NCI-H1417 treated with DMSO at 0.1 percent for 48 hours (cell line): ENCODE measurements around the gene PEX12.
"Not testable (repeated sequence)": the region's sequence is repeated elsewhere in the genome, so short reads cannot be mapped to it uniquely, and the experiment has no call there.

ENCODE experiments used
- DNase-seq: peaks from one replicate; lab custom pipeline; 2025; lab: John Stamatoyannopoulos, UW

Gene PEX12

DNA sequence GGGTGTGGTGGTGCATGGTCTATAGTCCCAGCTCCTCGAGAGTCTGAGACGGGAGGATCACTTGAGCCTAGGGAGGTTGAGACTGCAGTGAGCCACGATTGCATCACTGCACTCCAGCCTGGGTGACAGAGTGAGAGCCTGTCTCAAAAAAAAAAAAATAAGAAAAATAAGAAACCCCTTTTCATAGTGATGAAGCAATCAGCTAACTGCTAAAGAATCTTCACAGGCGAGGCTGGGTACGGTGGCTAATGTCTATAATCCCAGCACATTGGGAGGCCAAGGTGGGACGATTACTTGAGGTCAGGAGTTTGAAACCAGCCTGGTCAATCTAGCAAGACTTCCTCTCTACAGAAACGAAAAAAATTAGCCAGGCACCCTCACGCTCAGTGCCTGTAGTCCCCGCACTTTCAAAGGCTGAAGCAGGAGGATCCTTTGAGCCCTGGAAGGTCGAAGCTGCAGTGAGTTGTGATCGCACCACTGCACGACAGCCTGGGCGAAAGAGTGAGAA lies 41.7 kb downstream of the PEX12 start:
- no peak for DNase-seq

DNA sequence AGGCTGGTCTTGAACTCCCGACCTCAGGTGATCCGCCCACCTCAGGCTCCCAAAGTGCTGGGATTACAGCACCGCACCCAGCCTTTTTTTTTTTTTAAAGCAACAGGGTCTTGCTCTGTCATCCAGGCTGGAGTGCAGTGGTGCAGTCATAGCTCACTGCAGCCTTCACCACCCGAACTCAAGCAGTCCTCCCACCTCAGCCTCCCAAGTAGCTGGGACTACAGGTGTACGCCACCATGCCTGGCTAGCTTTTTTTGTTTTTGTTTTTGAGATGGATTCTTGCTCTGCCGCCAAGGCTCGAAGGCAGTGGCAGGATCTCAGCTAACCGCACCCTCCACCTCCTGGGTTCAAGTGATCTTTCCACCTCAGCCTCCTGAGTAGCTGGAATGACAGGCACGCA lies 43.0 kb downstream of the PEX12 start:
- DNase-seq = not testable (repeated sequence)

DNA sequence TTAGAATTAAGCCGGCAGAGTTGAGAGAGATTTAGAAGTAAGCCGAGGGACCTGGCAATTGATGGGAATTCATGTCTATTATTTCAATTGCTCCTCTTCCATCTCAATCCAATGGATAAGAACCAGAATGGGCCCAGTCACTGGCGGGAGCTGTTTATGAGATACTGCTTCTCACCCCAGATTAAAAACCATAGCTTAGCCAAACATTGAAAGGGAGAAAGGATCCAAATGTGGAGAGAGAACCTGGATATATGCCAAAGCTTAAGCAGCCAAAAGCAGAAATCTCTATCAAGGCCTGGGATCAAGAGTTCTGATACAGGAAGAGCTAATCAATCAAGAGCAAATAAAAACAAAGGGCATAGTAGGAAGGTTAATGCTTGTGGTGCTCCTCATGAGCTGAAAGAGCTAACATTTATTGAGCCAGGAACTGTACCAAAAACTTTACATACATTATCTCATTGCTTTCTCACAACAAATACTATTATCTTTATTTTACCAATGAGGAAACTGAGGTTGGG lies 43.7 kb downstream of the PEX12 start:
- no peak for DNase-seq

DNA sequence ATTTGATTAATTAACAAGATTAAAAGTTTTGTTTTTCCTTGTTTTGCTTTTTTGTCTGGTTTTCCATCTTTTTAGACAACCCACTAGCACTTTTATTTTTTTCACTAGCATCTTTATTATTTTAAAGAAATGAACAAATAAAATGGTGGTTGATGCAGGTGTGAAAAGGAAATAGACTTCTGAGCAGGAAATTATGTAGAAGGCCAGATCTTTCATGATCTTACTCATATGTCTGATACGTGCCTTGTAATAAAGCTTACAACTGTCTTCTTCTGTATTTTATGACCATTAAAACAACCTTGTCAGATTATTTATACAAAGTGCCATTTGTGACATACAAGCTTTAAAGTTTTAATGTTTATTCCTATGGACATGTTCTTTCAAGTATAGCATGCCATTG lies 47.2 kb downstream of the PEX12 start:
- no peak for DNase-seq

DNA sequence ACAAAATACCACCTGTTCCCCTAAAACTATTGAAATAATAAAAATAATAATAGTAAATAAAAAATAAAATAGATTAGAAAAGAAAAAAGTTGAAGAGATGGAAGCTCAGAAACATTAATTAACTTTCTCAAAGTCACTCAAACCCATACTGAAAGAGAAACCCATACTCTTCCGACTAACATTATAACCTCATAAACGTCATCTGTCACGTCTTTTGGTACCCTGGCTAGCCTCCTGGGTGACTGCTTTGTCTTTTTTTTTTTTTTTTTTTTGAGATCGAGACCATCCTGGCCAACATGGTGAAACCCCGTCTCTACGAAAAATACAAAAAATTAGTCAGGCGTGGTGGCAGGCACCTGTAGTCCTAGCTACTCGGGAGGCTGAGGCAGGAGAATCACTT lies 48.5 kb downstream of the PEX12 start:
- no peak for DNase-seq

DNA sequence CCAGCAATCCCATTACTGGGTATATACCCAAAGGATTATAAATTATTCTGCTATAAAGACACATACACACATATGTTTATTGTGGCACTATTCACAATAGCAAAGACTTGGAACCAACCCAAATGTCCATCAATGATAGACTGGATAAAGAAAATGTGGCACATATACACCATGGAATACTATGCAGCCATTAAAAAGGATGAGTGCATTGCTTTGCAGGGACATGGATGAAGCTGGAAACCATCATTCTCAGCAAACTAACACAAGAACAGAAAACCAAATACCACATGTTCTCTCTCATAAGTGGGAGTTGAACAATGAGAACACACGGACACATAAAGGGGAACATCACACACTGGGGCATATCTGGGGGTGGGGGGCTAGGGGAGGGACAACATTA lies 49.0 kb downstream of the PEX12 start:
- DNase-seq = not testable (repeated sequence)
